Neural cell (in vitro differentiated cells): Measurements from ENCODE around the gene SHISA7.

ENCODE experiments used
- EZH2 ChIP-seq: fragments of 200-600, 300-800 bp; shearing (Covaris generic), sonication (generic); IDR thresholded peaks from 2 replicates; pipeline ENCODE4 v1.6.1; 2014; ENCODE audit warnings: antibody characterized with exemption, low read length, borderline replicate concordance, mild to moderate bottlenecking; ENCODE audit not compliant: insufficient read depth, poor library complexity, severe bottlenecking
- POLR2AphosphoS5 ChIP-seq: IDR thresholded peaks from 2 replicates; pipeline ENCODE4 v1.6.1; 2012
- TAF1 ChIP-seq: IDR thresholded peaks from 2 replicates; pipeline ENCODE4 v1.6.1; 2012; ENCODE audit warnings: low read depth
- TF ChIP-seq, protein P1 (sequence below): fragments of 450-650 bp; IDR thresholded peaks from 2 replicates; pipeline ENCODE4 v1.5.1; 2014; ENCODE audit warnings: antibody characterized with exemption, mild to moderate bottlenecking, moderate library complexity; ENCODE audit not compliant: poor library complexity, severe bottlenecking
- TF ChIP-seq, protein P2 (sequence below): IDR thresholded peaks from 2 replicates; pipeline ENCODE4 v1.6.1; 2012; ENCODE audit warnings: borderline replicate concordance

DNA sequence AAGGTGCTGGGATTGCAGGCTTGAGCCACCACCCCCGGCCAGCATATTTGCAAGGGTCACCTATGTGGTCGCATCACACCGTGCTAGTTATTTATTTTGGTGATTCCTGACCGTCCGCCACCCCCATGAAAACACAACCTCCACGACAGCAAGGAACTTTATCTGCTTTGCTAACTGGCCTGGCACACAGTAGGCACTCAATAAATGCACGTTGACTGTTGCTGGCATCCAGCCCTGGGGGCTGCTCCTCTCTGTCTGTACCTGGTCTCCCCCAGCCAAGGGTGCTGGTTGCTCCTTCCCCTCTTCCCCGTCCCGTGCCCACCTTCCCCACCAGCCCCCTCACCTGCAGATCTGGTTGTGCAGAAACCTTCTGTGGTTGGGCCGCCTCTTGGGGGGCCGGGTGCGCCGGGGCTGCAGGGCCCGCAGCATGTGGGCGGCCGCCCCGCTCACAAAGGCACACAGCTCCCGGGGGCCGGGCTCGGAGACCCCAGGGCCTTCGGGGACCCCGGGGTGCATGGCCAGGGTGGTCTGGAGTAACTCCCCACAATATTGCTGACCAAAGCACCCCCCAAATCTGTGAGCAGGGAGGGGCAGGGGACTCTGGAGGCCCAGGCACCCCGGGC is 21.1 kb upstream of the SHISA7 start:
- TF ChIP-seq POLR2AphosphoS5 (no peak), EZH2 (no peak), TAF1 (no peak)
- TF ChIP-seq, protein P1, sequence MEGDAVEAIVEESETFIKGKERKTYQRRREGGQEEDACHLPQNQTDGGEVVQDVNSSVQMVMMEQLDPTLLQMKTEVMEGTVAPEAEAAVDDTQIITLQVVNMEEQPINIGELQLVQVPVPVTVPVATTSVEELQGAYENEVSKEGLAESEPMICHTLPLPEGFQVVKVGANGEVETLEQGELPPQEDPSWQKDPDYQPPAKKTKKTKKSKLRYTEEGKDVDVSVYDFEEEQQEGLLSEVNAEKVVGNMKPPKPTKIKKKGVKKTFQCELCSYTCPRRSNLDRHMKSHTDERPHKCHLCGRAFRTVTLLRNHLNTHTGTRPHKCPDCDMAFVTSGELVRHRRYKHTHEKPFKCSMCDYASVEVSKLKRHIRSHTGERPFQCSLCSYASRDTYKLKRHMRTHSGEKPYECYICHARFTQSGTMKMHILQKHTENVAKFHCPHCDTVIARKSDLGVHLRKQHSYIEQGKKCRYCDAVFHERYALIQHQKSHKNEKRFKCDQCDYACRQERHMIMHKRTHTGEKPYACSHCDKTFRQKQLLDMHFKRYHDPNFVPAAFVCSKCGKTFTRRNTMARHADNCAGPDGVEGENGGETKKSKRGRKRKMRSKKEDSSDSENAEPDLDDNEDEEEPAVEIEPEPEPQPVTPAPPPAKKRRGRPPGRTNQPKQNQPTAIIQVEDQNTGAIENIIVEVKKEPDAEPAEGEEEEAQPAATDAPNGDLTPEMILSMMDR, result no peak
- TF ChIP-seq, protein P2, sequence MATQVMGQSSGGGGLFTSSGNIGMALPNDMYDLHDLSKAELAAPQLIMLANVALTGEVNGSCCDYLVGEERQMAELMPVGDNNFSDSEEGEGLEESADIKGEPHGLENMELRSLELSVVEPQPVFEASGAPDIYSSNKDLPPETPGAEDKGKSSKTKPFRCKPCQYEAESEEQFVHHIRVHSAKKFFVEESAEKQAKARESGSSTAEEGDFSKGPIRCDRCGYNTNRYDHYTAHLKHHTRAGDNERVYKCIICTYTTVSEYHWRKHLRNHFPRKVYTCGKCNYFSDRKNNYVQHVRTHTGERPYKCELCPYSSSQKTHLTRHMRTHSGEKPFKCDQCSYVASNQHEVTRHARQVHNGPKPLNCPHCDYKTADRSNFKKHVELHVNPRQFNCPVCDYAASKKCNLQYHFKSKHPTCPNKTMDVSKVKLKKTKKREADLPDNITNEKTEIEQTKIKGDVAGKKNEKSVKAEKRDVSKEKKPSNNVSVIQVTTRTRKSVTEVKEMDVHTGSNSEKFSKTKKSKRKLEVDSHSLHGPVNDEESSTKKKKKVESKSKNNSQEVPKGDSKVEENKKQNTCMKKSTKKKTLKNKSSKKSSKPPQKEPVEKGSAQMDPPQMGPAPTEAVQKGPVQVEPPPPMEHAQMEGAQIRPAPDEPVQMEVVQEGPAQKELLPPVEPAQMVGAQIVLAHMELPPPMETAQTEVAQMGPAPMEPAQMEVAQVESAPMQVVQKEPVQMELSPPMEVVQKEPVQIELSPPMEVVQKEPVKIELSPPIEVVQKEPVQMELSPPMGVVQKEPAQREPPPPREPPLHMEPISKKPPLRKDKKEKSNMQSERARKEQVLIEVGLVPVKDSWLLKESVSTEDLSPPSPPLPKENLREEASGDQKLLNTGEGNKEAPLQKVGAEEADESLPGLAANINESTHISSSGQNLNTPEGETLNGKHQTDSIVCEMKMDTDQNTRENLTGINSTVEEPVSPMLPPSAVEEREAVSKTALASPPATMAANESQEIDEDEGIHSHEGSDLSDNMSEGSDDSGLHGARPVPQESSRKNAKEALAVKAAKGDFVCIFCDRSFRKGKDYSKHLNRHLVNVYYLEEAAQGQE, result no peak
